SK-N-MC (cell line): ENCODE results near the gene COL20A1.

Source experiments
- DNase-seq: peaks from one replicate; pipeline ENCODE4 v3.0.0-alpha.2; 2011; ENCODE audit warnings: low read depth, low spot score
- H3K27ac ChIP-seq: fragments of 200-600 bp; sonication (generic); 2 replicates; pipeline ENCODE4 v1.5.1; 2016; ENCODE audit warnings: mixed run types
- H3K36me3 ChIP-seq: fragments of 200-600 bp; sonication (generic); 2 replicates; pipeline ENCODE4 v1.6.1; 2017; ENCODE audit warnings: antibody characterized with exemption, low read length, mixed read lengths; ENCODE audit not compliant: insufficient read depth
- H3K4me3 ChIP-seq: fragments of 200-600 bp; sonication (generic); 2 replicates; pipeline ENCODE4 v1.5.1; 2016
- H3K9ac ChIP-seq: fragments of 200-600 bp; sonication (generic); 2 replicates; pipeline ENCODE4 v1.8.0; 2017; ENCODE audit warnings: mixed run types, mixed read lengths; ENCODE audit not compliant: insufficient read length
- H3K9me3 ChIP-seq: fragments of 200-600 bp; sonication (generic); 2 replicates; pipeline ENCODE4 v1.6.1; 2017; ENCODE audit warnings: low read depth, mild to moderate bottlenecking, antibody characterized with exemption, low read length, moderate library complexity, mixed read lengths
- EZH2 ChIP-seq: fragments of 200-600 bp; sonication (generic); IDR thresholded peaks from one replicate; pipeline ENCODE4 v1.6.1; 2017; ENCODE audit warnings: antibody characterized with exemption
- FOXP2 ChIP-seq: optimal IDR thresholded peaks from 2 replicates; pipeline ENCODE3; 2011; ENCODE audit warnings: mild to moderate bottlenecking, moderate library complexity; ENCODE audit not compliant: insufficient read depth; ENCODE audit errors: extremely low read length, control extremely low read depth
- POLR2AphosphoS5 ChIP-seq: IDR thresholded peaks from 2 replicates; pipeline ENCODE4 v1.6.1; 2012; ENCODE audit warnings: mild to moderate bottlenecking, low read depth, low read length, borderline replicate concordance

Gene COL20A1

DNA sequence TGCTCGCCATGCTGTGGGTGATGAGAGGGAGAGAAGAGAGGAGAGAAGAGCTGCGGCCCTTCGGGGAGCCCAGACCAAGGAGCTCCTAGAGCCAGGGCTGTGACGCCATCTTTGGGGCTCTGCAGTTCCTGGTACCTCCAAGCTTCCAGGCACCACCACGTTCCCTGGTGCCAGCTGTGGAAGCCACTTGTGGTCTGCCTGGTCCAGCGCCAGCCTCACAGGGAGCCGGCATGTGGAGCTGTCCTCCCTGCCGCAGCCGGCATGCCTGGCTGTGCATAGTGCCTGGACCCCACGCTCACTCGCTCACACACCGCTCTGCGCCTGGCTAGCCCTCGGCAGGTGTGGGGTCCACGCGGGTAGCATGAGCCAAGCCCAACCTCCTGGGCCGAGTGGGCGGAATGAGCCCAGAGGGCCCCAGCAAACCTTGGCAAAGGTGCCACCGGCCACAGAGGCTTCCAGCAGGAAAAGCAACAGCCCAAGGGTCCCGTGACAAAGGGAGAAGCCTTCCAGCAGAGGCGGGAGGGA lies 87.4 kb downstream of the COL20A1 start:
- Histone ChIP-seq H3K9me3 (no peaks in the 10 kb centered on the region), H3K36me3 (no peaks in the 10 kb centered on the region), H3K27ac (no peak overlapping the region), H3K4me3 (no peak overlapping the region), H3K9ac (no peak overlapping the region)
- TF ChIP-seq EZH2: no peak
- no peak for TF ChIP-seq POLR2AphosphoS5
- TF ChIP-seq FOXP2: no peak
- no peak for DNase-seq

DNA sequence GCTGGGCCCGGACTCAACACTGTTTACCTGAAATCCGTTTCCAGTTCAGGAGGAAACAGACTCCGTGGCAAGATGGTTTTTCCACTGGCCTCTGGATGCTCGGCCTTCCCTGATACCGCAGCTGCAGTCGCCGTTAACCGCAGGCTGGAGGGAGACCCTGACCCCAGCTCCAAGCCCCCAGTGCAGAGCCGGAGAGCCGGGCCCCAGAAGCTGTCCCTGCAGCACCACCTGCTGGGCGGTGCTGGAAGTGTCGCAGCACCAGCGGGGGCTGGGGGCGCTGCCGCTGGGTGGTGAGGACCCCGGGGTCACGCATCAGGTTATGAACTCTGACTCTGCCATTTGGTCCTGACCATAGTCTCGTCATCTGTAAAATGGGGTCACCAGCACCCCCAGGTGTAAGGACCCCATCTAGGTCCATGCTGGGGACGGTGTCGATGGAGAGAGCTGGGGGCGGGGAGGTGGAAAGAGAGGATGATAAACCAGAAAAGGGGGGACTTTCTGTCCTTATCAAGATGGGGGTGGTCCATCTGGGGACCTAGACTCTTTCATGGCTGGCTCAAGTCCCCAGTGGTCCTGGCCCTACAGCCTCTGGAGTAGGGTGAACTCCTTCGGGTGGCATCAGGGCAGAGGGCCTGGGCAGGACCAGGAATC lies 88.9 kb downstream of the COL20A1 start:
- H3K27ac ChIP-seq: no peak overlapping the region
- TF ChIP-seq FOXP2 (no peak), POLR2AphosphoS5 (no peak), EZH2 (no peak)
- no peak for DNase-seq

DNA sequence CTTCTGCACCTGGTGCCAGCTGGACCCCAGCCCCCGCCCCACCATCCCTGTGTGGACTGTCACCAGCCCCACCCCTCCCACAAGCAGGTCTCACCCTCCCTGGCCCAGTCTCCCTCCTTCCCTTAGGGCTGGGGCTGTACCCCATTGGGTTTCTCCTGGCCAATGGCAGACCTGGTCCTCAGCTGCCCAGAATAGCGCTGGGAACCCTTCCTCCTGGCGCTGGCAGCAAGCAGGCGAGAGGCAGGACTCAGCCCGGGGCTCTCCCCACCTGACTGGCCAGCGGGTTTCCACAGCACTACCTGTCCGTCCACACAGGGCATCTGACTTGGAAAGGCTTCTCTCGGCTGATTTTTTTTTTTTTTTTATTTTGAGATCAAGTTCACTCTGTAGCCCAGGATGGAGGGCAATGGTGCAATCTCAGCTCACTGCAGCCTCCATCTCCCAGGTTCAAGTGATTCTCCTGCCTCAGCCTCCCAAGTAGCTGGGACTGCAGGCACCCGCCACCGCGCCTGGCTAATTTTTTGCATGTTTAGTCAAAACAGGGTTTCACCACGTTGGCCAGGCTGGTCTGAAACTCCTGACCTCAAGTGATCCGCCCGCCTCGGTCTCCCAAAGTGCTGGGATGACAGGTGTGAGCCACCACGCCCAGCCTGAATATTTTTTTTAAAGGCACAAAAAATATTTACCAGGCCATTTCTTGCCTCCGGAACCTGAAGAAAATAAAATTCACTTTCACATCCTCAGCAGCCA lies 89.7 kb downstream of the COL20A1 start:
- H3K9me3 ChIP-seq: no peaks in the 10 kb centered on the region
- H3K36me3 ChIP-seq: no peaks in the 10 kb centered on the region
- no peak overlapping the region for H3K27ac ChIP-seq
- DNase-seq: no peak
- TF ChIP-seq EZH2: no peak
- TF ChIP-seq POLR2AphosphoS5: no peak
- no peak for TF ChIP-seq FOXP2
- H3K9ac ChIP-seq: no peak overlapping the region
- no peak overlapping the region for H3K4me3 ChIP-seq

More for the DNA sequence above, 88.9 kb downstream of the COL20A1 start:
- Histone ChIP-seq H3K4me3 (no peak overlapping the region), H3K9ac (no peak overlapping the region), H3K9me3 (no peaks in the 10 kb centered on the region), H3K36me3 (no peaks in the 10 kb centered on the region)

DNA sequence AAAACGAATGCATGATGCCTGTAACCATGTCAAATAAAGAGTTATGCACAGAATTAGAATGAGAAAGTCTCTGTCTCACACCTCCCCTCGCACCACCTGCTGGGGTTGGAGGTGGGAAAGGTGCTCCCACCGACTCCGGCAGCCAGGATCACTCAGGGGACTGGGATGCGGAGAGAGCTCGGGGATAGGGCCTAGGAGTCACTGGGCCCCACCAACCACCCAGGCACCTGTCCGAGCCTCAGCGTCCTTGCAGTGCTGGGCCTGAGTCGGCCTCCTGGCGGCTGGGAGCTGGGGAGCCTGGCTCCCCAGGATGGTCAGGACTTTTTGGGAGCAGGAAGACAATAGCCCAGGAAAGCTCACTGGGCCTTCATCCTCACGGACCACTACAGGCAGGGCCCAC lies 90.6 kb downstream of the COL20A1 start:
- DNase-seq: no peak
- TF ChIP-seq FOXP2: no peak
- TF ChIP-seq EZH2: no peak
- no peak for TF ChIP-seq POLR2AphosphoS5
- Histone ChIP-seq H3K27ac (no peak overlapping the region), H3K9ac (no peak overlapping the region), H3K4me3 (no peak overlapping the region), H3K9me3 (no peaks in the 10 kb centered on the region), H3K36me3 (no peaks in the 10 kb centered on the region)

DNA sequence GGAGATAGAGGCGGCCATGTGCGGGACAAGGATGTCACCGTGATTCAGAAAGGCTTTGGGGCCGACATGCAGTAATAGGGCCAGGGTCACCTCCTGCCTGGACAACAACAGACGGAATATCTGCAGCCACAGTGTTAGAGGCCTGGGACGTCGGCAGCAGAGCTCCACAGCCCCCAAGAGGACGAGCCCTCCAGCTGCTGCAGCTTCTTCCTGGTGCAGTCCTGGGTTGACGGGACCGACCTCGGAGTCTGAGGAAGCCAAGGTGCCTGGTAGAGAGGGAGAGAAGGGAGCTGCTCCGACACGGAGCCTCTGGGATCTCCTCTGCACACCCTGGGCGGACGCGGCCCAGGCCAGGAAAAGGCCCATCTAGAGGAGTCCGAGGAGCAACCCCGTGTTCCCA lies 91.3 kb downstream of the COL20A1 start:
- Histone ChIP-seq H3K36me3 (no peaks in the 10 kb centered on the region), H3K27ac (no peak overlapping the region), H3K9ac (no peak overlapping the region), H3K9me3 (no peaks in the 10 kb centered on the region), H3K4me3 (no peak overlapping the region)
- no peak for DNase-seq
- no peak for TF ChIP-seq POLR2AphosphoS5
- no peak for TF ChIP-seq FOXP2
- no peak for TF ChIP-seq EZH2
